ENCODE measurements around the gene MOB3B. TPM values are rescaled to one million over a fixed set of nuclear protein-coding genes. Genes with fewer than 3 reads are reported as not detected.
A peak's percentile ranks its signal among the peaks of the same experiment; 100 is the strongest.

MOB3B gene
- total RNA-seq, 4 donors from 2014 or later: 9.8 to 17.6 (median 14.6) TPM

DNA sequence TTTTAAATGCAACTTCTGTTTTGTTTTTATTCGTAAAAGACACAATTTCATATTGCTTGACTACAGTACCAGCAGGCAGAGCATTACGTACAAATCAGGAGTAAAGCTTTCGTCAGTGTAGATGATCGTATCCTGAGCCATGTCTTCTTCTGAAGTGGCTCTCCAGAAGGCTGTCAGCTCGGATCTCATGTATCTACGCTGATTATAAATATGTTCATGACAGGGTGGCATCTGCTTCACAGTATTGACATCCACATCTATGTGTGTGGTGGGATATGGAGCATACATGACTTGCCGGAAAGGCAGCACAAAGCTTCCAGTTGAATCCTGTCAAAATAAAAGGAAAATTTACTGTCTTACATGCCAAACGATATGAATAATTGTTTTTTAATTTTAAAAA is 26.9 kb upstream of the MOB3B start:
- no peak overlapping the region for H3K27ac ChIP-seq
- WGBS, 2 donors: 94% methylated on average over 8 of the region's 8 CpGs
- no peak for DNase-seq
- no peaks in the 10 kb centered on the region for H3K4me1 ChIP-seq
- no peaks in the 10 kb centered on the region for H3K9me3 ChIP-seq
- H3K4me3 ChIP-seq (replicated peaks in 1 of 3): no peak overlapping the region
- no peaks in the 10 kb centered on the region for H3K27me3 ChIP-seq
- intact Hi-C loops (cut with DNase I): no loop called here
- peaks cover 7 to 23% of the 10 kb centered on the region in 2 donors for H3K36me3 ChIP-seq
- TF ChIP-seq CTCF (IDR thresholded peaks at IDR 0.05): no peak
- no peak for TF ChIP-seq POLR2A (IDR thresholded peaks at IDR 0.05)

DNA sequence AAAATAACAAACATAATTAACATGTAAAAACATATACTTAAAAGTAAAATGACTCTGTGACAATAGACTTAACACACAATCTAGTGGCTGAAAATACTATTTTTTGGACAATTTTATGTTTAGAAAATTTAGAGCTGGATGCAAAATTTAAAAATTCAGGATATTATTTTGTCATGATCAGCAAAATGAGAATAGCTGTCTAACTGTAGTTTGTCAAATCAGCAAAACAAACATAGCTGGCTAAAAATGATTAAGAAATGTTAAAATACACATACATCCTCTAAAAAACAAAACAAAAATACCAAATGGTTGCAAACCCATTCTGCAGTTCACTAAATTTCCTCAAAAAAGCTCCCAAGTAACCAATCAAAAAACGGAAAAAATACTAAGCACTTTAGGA is 25.1 kb upstream of the MOB3B start:
- TF ChIP-seq POLR2A (IDR thresholded peaks at IDR 0.05) (no peak), CTCF (IDR thresholded peaks at IDR 0.05) (no peak)
- Histone ChIP-seq H3K36me3 (peaks cover 7 to 20% of the 10 kb centered on the region in 2 donors), H3K4me1 (no peaks in the 10 kb centered on the region), H3K27me3 (no peaks in the 10 kb centered on the region), H3K27ac (no peak overlapping the region), H3K4me3 (replicated peaks in 1 of 3) (no peak overlapping the region), H3K9me3 (no peaks in the 10 kb centered on the region)
- no peak for DNase-seq
- intact Hi-C loops (cut with DNase I): no loop called here
- WGBS, 2 donors: 96 to 97% methylated on average over 1 of the region's 1 CpG

- H3K27ac ChIP-seq: no peak overlapping the region
- intact Hi-C loops (cut with DNase I): no loop called here
- DNase-seq: no peak
- H3K4me1 ChIP-seq: peaks cover 5 to 11% of the 10 kb centered on the region in 2 donors
- H3K27me3 ChIP-seq: no peaks in the 10 kb centered on the region
- no peak overlapping the region for H3K4me3 ChIP-seq (replicated peaks in 1 of 3)
- no peak for TF ChIP-seq CTCF (IDR thresholded peaks at IDR 0.05)
- TF ChIP-seq POLR2A (IDR thresholded peaks at IDR 0.05): no peak
- H3K36me3 ChIP-seq: peaks cover 0 to 2% of the 10 kb centered on the region in 2 donors
- H3K9me3 ChIP-seq: no peaks in the 10 kb centered on the region
- WGBS, 2 donors: 83 to 88% methylated on average over 4 of the region's 4 CpGs
These were observed 19.7 kb upstream of the MOB3B start for GRCh38 chr9:27549196-27549755.

DNA sequence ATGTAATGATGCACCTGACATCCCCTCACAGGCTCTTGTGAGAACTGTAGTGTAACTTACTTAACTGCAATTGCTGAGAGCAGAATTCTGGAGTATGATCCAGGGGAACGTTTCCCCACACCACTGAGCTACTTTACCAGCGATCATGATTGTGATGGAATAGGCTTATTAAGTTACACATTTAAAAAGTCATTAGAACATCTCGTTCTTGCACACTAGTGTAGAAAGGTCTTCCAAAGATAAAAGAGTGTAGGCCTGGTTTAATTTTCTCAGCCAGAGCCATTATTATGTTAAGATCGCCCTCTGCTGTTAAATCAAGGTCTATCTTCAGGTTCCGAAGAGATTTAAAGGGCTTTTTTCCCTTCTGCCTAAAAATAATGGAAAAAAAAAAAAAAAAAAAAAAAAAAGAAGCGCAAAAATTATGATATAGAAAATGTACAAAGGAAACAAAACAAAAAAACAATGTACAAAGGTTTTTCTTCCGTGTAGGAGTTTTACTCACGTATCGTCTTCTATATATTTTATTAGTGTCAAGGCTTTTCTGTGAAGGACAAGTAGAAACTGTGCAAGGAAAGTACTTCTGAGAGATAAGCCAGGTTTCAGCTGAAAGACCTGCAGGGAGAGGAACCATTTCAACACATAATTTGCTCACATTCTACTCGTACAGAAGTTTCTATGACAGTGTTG is 18.6 kb upstream of the MOB3B start:
- 49 to 54% methylated on average over 10 of the region's 10 CpGs for WGBS, 2 donors
- Histone ChIP-seq H3K36me3 (peaks cover 0 to 2% of the 10 kb centered on the region in 2 donors), H3K9me3 (no peaks in the 10 kb centered on the region), H3K27ac (peak overlapping the region in 1 of 3 donors; percentile 30), H3K27me3 (no peaks in the 10 kb centered on the region), H3K4me3 (replicated peaks in 1 of 3) (no peak overlapping the region), H3K4me1 (peaks cover 7 to 12% of the 10 kb centered on the region in 2 donors)
- no peak for DNase-seq
- intact Hi-C loops (cut with DNase I): no loop called here
- TF ChIP-seq POLR2A (IDR thresholded peaks at IDR 0.05): no peak
- TF ChIP-seq CTCF (IDR thresholded peaks at IDR 0.05): peak in 5 of 6 experiments; percentile 20 to 83 (median 49)

DNA sequence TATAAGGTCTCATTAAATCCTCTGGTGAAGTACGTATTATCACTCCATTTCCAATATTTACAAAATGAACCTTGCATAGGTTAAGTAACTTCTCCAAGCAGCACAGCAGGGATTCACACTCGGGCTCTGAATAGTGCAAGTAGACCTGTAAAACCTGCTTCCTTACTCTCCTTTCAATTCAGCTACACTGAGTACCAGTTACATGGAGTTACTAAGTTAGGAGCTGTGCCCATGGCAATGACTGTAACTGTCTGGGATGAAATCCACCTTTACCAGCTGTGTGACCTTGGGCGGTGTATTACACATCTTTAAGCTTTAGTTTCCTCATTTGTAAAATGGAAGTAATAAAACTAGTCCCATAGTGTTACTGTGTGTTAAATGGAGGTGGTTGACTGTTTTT is 15.9 kb upstream of the MOB3B start:
- Histone ChIP-seq H3K4me3 (replicated peaks in 1 of 3) (no peak overlapping the region), H3K27me3 (no peaks in the 10 kb centered on the region), H3K27ac (no peak overlapping the region), H3K4me1 (peaks cover 33 to 39% of the 10 kb centered on the region in 2 donors), H3K9me3 (no peaks in the 10 kb centered on the region), H3K36me3 (peaks cover 0 to 2% of the 10 kb centered on the region in 2 donors)
- WGBS, 2 donors: 95 to 97% methylated on average over 3 of the region's 3 CpGs
- DNase-seq: no peak
- intact Hi-C loops (cut with DNase I): no loop called here
- TF ChIP-seq CTCF (IDR thresholded peaks at IDR 0.05): no peak
